HepG2 (cell line): Measurements from ENCODE around the gene TNNT1. TPM values are rescaled to one million over a fixed set of nuclear protein-coding genes. Genes with fewer than 3 reads are reported as not detected.
A peak's percentile ranks its signal among the peaks of the same experiment; 100 is the strongest.

Experiments used
- ARNTL ChIP-seq: sonication (generic); formaldehyde crosslinking; IDR thresholded peaks from 2 replicates; pipeline ENCODE4 v1.4.0; 2020; ENCODE audit warnings: mild to moderate bottlenecking, missing genetic modification reagents
- EP300 ChIP-seq, 3 experiments: sonication (generic) in 1 of 3; formaldehyde crosslinking in 1 of 3; IDR thresholded peaks; 2 replicates each; pipeline versions ENCODE4 v1.5.1 to v1.6.1; 2011 to 2020; ENCODE audit warnings: low read depth in 2 of 3, low read length in 2 of 3, borderline replicate concordance in 1 of 3, improper control_type of control experiment in 1 of 3, mild to moderate bottlenecking in 1 of 3, missing genetic modification reagents in 1 of 3, moderate library complexity in 1 of 3
- ERF ChIP-seq: IDR thresholded peaks from 2 replicates; pipeline ENCODE4 v1.6.1; 2018; ENCODE audit warnings: missing biosample characterization, missing genetic modification reagents
- FOXA3 ChIP-seq: IDR thresholded peaks from 2 replicates; pipeline ENCODE4 v1.6.1; 2016; ENCODE audit warnings: missing genetic modification reagents, missing compliant biosample characterization
- KLF12 ChIP-seq: sonication (generic); formaldehyde crosslinking; IDR thresholded peaks from 2 replicates; pipeline ENCODE4 v1.4.0; 2020; ENCODE audit warnings: missing genetic modification reagents, borderline replicate concordance
- SNRNP70 ChIP-seq: fragments of 200-400 bp; formaldehyde crosslinking; IDR thresholded peaks from 2 replicates; pipeline ENCODE4 v1.6.1; 2017; ENCODE audit warnings: mild to moderate bottlenecking, low read depth, low read length, moderate library complexity
- SP1 ChIP-seq, 2 experiments: fragments of 450-650 bp in 1 of 2; sonication (generic) in 1 of 2; formaldehyde crosslinking in 1 of 2; IDR thresholded peaks; 2 replicates each; pipeline versions ENCODE4 v1.4.0 to v1.6.1; 2016 to 2020; ENCODE audit warnings: missing genetic modification reagents in 1 of 2
- YEATS4 ChIP-seq: sonication (generic); formaldehyde crosslinking; IDR thresholded peaks from 2 replicates; pipeline ENCODE4 v1.4.0; 2020; ENCODE audit warnings: missing genetic modification reagents, borderline replicate concordance
- ZFP82 ChIP-seq: sonication (generic); formaldehyde crosslinking; IDR thresholded peaks from 2 replicates; pipeline ENCODE4 v1.5.1; 2020; ENCODE audit warnings: mild to moderate bottlenecking, missing genetic modification reagents, borderline replicate concordance
- polyA plus RNA-seq, 8 experiments: library from polyadenylated mRNA; depleted of rRNA in 3 of 8; stranded (reverse) in 7 of 8; unstranded in 1 of 8; fragments of >200 nt; fragmentation: Illumina TruSeq in 4 of 8; extraction: Trizol in 4 of 8; gene quantifications; 2 replicates each; pipeline versions ENCODE4 v1.2.1 to v1.2.3, GENCODE V29; 2011 to 2016; ENCODE audit warnings: low read depth in 4 of 8, missing spikeins in 1 of 8, mixed read lengths in 1 of 8; ENCODE audit not compliant: insufficient read depth in 1 of 8
- total RNA-seq, 5 experiments: library from RNA; depleted of rRNA; stranded (reverse); fragments of >200 nt; fragmentation: Illumina TruSeq; extraction: Trizol; gene quantifications; 2 replicates each; pipeline ENCODE4 v1.2.3, GENCODE V29; 2016; ENCODE audit warnings: low read depth in 1 of 5
- TF ChIP-seq, protein P1 (sequence below): sonication (generic); formaldehyde crosslinking; IDR thresholded peaks from 2 replicates; pipeline ENCODE4 v1.5.0; 2020; ENCODE audit warnings: mild to moderate bottlenecking, missing genetic modification reagents, borderline replicate concordance
- TF ChIP-seq, protein P2 (sequence below): sonication (generic); formaldehyde crosslinking; IDR thresholded peaks from 2 replicates; pipeline ENCODE4 v1.5.0; 2020; ENCODE audit warnings: mild to moderate bottlenecking, missing genetic modification reagents, borderline replicate concordance
- TF ChIP-seq, protein P3 (sequence below): sonication (generic); formaldehyde crosslinking; IDR thresholded peaks from 2 replicates; pipeline ENCODE4 v1.5.0; 2020; ENCODE audit warnings: mild to moderate bottlenecking, missing genetic modification reagents, borderline replicate concordance

TNNT1 gene
- total and polyA plus RNA-seq, 2 of the 13 experiments (the other 11 are each of a cell fraction or from before 2014, with no cell fraction given): 1.3 to 2.4 TPM

DNA sequence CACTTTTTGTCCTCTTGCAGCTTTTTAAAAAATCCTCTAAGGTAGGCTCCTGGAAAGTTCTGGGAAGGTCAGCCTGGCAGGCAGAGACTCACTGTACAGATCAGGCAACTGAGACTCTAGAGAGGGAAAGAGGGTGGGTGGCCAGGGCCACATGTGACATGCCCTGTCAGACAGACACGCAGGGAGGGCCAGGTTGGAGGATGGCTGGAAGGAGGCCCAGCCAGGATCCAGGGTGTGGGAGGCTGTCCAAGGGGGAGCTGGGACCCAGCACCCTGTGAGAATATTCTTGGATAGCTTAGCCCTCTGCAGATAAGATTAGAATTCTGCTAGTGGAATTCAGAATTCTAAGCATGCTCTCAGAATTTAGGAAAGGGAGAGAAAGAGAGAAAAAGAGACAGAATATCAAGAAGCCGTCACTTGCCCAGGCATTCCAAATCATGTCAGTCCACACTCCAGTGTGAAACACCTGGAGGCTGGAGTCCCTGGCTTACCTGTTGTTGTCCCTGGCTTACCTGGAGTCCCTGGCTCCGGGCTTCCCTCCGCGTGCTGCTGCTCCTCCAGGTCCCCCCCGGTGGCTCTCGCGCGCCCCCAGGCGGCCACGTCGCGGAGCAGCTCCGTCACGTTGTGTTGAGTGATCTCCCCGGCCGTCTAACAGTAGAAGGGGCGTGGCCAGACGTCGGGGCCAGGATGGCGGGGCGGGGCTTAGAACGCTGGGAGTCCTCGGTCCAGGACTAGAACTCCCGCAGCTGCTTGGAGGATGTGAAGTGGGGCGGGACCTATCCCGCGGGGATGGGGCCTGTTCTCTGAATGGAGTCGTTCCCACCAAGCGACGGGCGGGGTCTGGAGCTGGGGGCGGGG is 11.4 kb upstream of the TNNT1 start (continued):
- TF ChIP-seq ZFP82 (no peak), SNRNP70 (no peak), EP300 (IDR thresholded peaks at IDR 0.05; ENCODE audit: low read depth in 2 of 2, low read length in 2 of 2) (no peak), EP300 (CRISPR knock-in tag; IDR thresholded peaks at IDR 0.05; ENCODE audit: borderline replicate concordance) (no peak), ERF (CRISPR knock-in tag) (peak; percentile 52; the same call in 1 of the 2 replicates), ARNTL (CRISPR knock-in tag) (peak; percentile 86), KLF12 (no peak), YEATS4 (no peak), SP1 (IDR thresholded peaks at IDR 0.05) (no peak), SP1 (CRISPR knock-in tag; IDR thresholded peaks at IDR 0.05) (peak; percentile 62), FOXA3 (CRISPR knock-in tag) (peak; percentile 16; the same call in 1 of the 2 replicates)
- TF ChIP-seq, protein P1, sequence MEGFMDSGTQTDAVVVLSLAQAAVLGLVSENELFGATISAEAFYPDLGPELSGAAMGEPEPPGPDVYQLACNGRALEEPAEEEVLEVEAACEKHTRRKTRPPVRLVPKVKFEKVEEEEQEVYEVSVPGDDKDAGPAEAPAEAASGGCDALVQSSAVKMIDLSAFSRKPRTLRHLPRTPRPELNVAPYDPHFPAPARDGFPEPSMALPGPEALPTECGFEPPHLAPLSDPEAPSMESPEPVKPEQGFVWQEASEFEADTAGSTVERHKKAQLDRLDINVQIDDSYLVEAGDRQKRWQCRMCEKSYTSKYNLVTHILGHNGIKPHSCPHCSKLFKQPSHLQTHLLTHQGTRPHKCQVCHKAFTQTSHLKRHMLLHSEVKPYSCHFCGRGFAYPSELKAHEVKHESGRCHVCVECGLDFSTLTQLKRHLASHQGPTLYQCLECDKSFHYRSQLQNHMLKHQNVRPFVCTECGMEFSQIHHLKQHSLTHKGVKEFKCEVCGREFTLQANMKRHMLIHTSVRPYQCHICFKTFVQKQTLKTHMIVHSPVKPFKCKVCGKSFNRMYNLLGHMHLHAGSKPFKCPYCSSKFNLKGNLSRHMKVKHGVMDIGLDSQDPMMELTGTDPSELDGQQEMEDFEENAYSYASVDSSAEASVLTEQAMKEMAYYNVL (CRISPR knock-in tag): no peak
- TF ChIP-seq, protein P2, sequence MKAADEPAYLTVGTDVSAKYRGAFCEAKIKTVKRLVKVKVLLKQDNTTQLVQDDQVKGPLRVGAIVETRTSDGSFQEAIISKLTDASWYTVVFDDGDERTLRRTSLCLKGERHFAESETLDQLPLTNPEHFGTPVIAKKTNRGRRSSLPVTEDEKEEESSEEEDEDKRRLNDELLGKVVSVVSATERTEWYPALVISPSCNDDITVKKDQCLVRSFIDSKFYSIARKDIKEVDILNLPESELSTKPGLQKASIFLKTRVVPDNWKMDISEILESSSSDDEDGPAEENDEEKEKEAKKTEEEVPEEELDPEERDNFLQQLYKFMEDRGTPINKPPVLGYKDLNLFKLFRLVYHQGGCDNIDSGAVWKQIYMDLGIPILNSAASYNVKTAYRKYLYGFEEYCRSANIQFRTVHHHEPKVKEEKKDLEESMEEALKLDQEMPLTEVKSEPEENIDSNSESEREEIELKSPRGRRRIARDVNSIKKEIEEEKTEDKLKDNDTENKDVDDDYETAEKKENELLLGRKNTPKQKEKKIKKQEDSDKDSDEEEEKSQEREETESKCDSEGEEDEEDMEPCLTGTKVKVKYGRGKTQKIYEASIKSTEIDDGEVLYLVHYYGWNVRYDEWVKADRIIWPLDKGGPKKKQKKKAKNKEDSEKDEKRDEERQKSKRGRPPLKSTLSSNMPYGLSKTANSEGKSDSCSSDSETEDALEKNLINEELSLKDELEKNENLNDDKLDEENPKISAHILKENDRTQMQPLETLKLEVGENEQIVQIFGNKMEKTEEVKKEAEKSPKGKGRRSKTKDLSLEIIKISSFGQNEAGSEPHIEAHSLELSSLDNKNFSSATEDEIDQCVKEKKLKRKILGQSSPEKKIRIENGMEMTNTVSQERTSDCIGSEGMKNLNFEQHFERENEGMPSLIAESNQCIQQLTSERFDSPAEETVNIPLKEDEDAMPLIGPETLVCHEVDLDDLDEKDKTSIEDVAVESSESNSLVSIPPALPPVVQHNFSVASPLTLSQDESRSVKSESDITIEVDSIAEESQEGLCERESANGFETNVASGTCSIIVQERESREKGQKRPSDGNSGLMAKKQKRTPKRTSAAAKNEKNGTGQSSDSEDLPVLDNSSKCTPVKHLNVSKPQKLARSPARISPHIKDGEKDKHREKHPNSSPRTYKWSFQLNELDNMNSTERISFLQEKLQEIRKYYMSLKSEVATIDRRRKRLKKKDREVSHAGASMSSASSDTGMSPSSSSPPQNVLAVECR (CRISPR knock-in tag): no peak
- TF ChIP-seq, protein P3, sequence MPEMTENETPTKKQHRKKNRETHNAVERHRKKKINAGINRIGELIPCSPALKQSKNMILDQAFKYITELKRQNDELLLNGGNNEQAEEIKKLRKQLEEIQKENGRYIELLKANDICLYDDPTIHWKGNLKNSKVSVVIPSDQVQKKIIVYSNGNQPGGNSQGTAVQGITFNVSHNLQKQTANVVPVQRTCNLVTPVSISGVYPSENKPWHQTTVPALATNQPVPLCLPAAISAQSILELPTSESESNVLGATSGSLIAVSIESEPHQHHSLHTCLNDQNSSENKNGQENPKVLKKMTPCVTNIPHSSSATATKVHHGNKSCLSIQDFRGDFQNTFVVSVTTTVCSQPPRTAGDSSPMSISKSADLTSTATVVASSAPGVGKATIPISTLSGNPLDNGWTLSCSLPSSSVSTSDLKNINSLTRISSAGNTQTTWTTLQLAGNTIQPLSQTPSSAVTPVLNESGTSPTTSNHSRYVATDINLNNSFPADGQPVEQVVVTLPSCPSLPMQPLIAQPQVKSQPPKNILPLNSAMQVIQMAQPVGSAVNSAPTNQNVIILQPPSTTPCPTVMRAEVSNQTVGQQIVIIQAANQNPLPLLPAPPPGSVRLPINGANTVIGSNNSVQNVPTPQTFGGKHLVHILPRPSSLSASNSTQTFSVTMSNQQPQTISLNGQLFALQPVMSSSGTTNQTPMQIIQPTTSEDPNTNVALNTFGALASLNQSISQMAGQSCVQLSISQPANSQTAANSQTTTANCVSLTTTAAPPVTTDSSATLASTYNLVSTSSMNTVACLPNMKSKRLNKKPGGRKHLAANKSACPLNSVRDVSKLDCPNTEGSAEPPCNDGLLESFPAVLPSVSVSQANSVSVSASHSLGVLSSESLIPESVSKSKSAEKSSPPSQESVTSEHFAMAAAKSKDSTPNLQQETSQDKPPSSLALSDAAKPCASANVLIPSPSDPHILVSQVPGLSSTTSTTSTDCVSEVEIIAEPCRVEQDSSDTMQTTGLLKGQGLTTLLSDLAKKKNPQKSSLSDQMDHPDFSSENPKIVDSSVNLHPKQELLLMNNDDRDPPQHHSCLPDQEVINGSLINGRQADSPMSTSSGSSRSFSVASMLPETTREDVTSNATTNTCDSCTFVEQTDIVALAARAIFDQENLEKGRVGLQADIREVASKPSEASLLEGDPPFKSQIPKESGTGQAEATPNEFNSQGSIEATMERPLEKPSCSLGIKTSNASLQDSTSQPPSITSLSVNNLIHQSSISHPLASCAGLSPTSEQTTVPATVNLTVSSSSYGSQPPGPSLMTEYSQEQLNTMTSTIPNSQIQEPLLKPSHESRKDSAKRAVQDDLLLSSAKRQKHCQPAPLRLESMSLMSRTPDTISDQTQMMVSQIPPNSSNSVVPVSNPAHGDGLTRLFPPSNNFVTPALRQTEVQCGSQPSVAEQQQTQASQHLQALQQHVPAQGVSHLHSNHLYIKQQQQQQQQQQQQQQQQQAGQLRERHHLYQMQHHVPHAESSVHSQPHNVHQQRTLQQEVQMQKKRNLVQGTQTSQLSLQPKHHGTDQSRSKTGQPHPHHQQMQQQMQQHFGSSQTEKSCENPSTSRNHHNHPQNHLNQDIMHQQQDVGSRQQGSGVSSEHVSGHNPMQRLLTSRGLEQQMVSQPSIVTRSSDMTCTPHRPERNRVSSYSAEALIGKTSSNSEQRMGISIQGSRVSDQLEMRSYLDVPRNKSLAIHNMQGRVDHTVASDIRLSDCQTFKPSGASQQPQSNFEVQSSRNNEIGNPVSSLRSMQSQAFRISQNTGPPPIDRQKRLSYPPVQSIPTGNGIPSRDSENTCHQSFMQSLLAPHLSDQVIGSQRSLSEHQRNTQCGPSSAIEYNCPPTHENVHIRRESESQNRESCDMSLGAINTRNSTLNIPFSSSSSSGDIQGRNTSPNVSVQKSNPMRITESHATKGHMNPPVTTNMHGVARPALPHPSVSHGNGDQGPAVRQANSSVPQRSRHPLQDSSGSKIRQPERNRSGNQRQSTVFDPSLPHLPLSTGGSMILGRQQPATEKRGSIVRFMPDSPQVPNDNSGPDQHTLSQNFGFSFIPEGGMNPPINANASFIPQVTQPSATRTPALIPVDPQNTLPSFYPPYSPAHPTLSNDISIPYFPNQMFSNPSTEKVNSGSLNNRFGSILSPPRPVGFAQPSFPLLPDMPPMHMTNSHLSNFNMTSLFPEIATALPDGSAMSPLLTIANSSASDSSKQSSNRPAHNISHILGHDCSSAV: no peak
